Activated naive CD4-positive, alpha-beta T cell treated with anti-CD3 and anti-CD28 coated beads for 36 hours (primary cell): ENCODE data around the gene RBM41. TPM values are rescaled to one million over a fixed set of nuclear protein-coding genes. Genes with fewer than 3 reads are reported as not detected.

Experiments used
- total RNA-seq, 2 experiments: library from RNA; stranded (reverse); gene quantifications; one replicate each; pipeline ENCODE4 v1.2.3, GENCODE V29; 2021

Gene RBM41
- total RNA-seq, 2 experiments from 2014 or later: 10.4 to 11.1 TPM

Other genes with a start within 250 kb of the RBM41 start
- gene RIPPLY1, start 215.5 kb downstream of the RBM41 start, total RNA-seq: not detected
- gene CLDN2, start 198.4 kb downstream of the RBM41 start, total RNA-seq: not detected
- gene MORC4, start 118.6 kb downstream of the RBM41 start, total RNA-seq: 10 to 100 TPM; 11.2 to 11.7 TPM
- 1 to 10 TPM; 3.6 TPM for gene NUP62CL, start 87.6 kb upstream of the RBM41 start, total RNA-seq
- not detected for gene DNAAF6, start 87.8 kb upstream of the RBM41 start, total RNA-seq